C4-2B (cell line): ENCODE data around the gene CCDC141.

ENCODE experiments used
- CTCF ChIP-seq: fragments of 450-650 bp; conservative IDR thresholded peaks from 2 replicates; pipeline ENCODE4 v1.5.1; 2017; ENCODE audit warnings: mild to moderate bottlenecking
- ZFX ChIP-seq: fragments of 450-650 bp; IDR thresholded peaks from 2 replicates; pipeline ENCODE4 v1.6.1; 2017

GRCh38 chr2:179081954-179082353 is 32.0 kb upstream of the CCDC141 start:
- TF ChIP-seq CTCF (no peak), ZFX (no peak)
